Measurements from ENCODE around the gene TMEM266.

Gene TMEM266

DNA sequence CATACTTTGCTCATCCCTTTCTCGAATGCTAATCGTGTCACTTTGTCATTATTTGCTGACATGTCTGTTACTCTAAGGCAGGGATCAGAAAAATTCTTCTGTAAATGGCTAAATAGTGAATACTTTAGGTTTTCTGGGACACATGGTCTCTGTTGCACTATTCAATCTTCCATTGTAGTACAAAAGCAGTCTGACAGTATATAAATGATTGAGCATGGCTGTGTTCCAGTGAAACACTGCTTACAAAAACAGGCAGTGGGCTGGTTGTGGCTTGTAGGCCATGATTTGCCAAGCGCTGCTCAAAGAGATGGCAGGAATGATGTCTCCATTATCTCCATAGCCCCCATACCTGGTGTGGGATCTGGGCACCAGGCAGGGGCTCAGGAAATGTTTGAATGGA, 45.6 kb downstream of the TMEM266 start:
- TF ChIP-seq, protein P1, sequence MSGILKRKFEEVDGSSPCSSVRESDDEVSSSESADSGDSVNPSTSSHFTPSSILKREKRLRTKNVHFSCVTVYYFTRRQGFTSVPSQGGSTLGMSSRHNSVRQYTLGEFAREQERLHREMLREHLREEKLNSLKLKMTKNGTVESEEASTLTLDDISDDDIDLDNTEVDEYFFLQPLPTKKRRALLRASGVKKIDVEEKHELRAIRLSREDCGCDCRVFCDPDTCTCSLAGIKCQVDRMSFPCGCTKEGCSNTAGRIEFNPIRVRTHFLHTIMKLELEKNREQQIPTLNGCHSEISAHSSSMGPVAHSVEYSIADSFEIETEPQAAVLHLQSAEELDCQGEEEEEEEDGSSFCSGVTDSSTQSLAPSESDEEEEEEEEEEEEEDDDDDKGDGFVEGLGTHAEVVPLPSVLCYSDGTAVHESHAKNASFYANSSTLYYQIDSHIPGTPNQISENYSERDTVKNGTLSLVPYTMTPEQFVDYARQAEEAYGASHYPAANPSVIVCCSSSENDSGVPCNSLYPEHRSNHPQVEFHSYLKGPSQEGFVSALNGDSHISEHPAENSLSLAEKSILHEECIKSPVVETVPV (CRISPR knock-in tag; IDR thresholded peaks at IDR 0.05): no peak
- no peak for TF ChIP-seq TCF4 (CRISPR knock-in tag; IDR thresholded peaks at IDR 0.05; ENCODE audit: borderline replicate concordance)
- ATAC-seq: no peak

GRCh38 chr15:76105911-76106310, 46.1 kb downstream of the TMEM266 start:
- ATAC-seq: no peak
- no peak for TF ChIP-seq RARB (CRISPR knock-in tag; IDR thresholded peaks at IDR 0.05)
- TF ChIP-seq GLIS3 (CRISPR knock-in tag; IDR thresholded peaks at IDR 0.05): no peak
- no peak for TF ChIP-seq OSR1 (CRISPR knock-in tag; IDR thresholded peaks at IDR 0.05)
- no peak for TF ChIP-seq ESRRG (CRISPR knock-in tag; IDR thresholded peaks at IDR 0.05)
- TF ChIP-seq ZNF8 (CRISPR knock-in tag; IDR thresholded peaks at IDR 0.05): no peak
- no peak for TF ChIP-seq TOX (CRISPR knock-in tag; IDR thresholded peaks at IDR 0.05; ENCODE audit: borderline replicate concordance)

- TF ChIP-seq ESRRG (CRISPR knock-in tag; IDR thresholded peaks at IDR 0.05): no peak
- TF ChIP-seq, protein P2, sequence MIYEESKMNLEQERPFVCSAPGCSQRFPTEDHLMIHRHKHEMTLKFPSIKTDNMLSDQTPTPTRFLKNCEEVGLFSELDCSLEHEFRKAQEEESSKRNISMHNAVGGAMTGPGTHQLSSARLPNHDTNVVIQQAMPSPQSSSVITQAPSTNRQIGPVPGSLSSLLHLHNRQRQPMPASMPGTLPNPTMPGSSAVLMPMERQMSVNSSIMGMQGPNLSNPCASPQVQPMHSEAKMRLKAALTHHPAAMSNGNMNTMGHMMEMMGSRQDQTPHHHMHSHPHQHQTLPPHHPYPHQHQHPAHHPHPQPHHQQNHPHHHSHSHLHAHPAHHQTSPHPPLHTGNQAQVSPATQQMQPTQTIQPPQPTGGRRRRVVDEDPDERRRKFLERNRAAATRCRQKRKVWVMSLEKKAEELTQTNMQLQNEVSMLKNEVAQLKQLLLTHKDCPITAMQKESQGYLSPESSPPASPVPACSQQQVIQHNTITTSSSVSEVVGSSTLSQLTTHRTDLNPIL (CRISPR knock-in tag; IDR thresholded peaks at IDR 0.05; ENCODE audit: low read depth): no peak
- no peak for TF ChIP-seq ZNF8 (CRISPR knock-in tag; IDR thresholded peaks at IDR 0.05)
- TF ChIP-seq ZFP3 (CRISPR knock-in tag; IDR thresholded peaks at IDR 0.05): no peak
- TF ChIP-seq, protein P1 (CRISPR knock-in tag; IDR thresholded peaks at IDR 0.05): no peak
- no peak for TF ChIP-seq ISL1 (CRISPR knock-in tag; IDR thresholded peaks at IDR 0.05)
- TF ChIP-seq GLIS3 (CRISPR knock-in tag; IDR thresholded peaks at IDR 0.05): no peak
- TF ChIP-seq OSR1 (CRISPR knock-in tag; IDR thresholded peaks at IDR 0.05): no peak
- no peak for TF ChIP-seq BACH2 (CRISPR knock-in tag; IDR thresholded peaks at IDR 0.05; ENCODE audit: borderline replicate concordance)
- no peak for TF ChIP-seq RARB (CRISPR knock-in tag; IDR thresholded peaks at IDR 0.05)
- no peak for TF ChIP-seq CSDC2 (CRISPR knock-in tag; IDR thresholded peaks at IDR 0.05)
- TF ChIP-seq, protein P3, sequence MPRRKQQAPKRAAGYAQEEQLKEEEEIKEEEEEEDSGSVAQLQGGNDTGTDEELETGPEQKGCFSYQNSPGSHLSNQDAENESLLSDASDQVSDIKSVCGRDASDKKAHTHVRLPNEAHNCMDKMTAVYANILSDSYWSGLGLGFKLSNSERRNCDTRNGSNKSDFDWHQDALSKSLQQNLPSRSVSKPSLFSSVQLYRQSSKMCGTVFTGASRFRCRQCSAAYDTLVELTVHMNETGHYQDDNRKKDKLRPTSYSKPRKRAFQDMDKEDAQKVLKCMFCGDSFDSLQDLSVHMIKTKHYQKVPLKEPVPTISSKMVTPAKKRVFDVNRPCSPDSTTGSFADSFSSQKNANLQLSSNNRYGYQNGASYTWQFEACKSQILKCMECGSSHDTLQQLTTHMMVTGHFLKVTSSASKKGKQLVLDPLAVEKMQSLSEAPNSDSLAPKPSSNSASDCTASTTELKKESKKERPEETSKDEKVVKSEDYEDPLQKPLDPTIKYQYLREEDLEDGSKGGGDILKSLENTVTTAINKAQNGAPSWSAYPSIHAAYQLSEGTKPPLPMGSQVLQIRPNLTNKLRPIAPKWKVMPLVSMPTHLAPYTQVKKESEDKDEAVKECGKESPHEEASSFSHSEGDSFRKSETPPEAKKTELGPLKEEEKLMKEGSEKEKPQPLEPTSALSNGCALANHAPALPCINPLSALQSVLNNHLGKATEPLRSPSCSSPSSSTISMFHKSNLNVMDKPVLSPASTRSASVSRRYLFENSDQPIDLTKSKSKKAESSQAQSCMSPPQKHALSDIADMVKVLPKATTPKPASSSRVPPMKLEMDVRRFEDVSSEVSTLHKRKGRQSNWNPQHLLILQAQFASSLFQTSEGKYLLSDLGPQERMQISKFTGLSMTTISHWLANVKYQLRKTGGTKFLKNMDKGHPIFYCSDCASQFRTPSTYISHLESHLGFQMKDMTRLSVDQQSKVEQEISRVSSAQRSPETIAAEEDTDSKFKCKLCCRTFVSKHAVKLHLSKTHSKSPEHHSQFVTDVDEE (CRISPR knock-in tag; IDR thresholded peaks at IDR 0.05): no peak
- no peak for TF ChIP-seq ARNTL (CRISPR knock-in tag; IDR thresholded peaks at IDR 0.05; ENCODE audit: borderline replicate concordance, low read depth)
- no peak for TF ChIP-seq ZC3H10 (CRISPR knock-in tag; IDR thresholded peaks at IDR 0.05)
- TF ChIP-seq TOX (CRISPR knock-in tag; IDR thresholded peaks at IDR 0.05; ENCODE audit: borderline replicate concordance): no peak
- TF ChIP-seq ZFP30 (CRISPR knock-in tag; IDR thresholded peaks at IDR 0.05): no peak
- no peak for TF ChIP-seq PPARA (CRISPR knock-in tag; IDR thresholded peaks at IDR 0.05; ENCODE audit: borderline replicate concordance)
- no peak for ATAC-seq
Measured at GRCh38 chr15:76107169-76107568, 47.4 kb downstream of the TMEM266 start.

GRCh38 chr15:76108021-76108723, 48.4 kb downstream of the TMEM266 start:
- no peak for ATAC-seq
- TF ChIP-seq, protein P3 (CRISPR knock-in tag; IDR thresholded peaks at IDR 0.05): no peak
- TF ChIP-seq ZFP3 (CRISPR knock-in tag; IDR thresholded peaks at IDR 0.05): no peak
- TF ChIP-seq ISL1 (CRISPR knock-in tag; IDR thresholded peaks at IDR 0.05): no peak
- no peak for TF ChIP-seq POU6F1 (CRISPR knock-in tag; IDR thresholded peaks at IDR 0.05; ENCODE audit: borderline replicate concordance, low read depth)
- TF ChIP-seq TCF4 (CRISPR knock-in tag; IDR thresholded peaks at IDR 0.05; ENCODE audit: borderline replicate concordance): no peak
- TF ChIP-seq ZFP30 (CRISPR knock-in tag; IDR thresholded peaks at IDR 0.05): no peak
- no peak for TF ChIP-seq ZNF70 (CRISPR knock-in tag; IDR thresholded peaks at IDR 0.05)
- TF ChIP-seq, protein P2 (CRISPR knock-in tag; IDR thresholded peaks at IDR 0.05; ENCODE audit: low read depth): no peak
- TF ChIP-seq TOX (CRISPR knock-in tag; IDR thresholded peaks at IDR 0.05; ENCODE audit: borderline replicate concordance): no peak
- TF ChIP-seq GLIS3 (CRISPR knock-in tag; IDR thresholded peaks at IDR 0.05): no peak
